Gastrocnemius medialis (tissue), 4 donors: ENCODE measurements around the gene NIFK. TPM values are rescaled to one million over a fixed set of nuclear protein-coding genes. Genes with fewer than 3 reads are reported as not detected.

Experiments used
- ATAC-seq, 2 donors: fragments of 150-250 bp; one replicate each; pipeline ENCODE4 v1.9.1; 2016
- DNase-seq, 2 donors: peaks; one replicate each; pipeline ENCODE4 v3.0.0-alpha.2; 2019
- H3K27ac ChIP-seq, 4 donors: fragments of 200-600 bp; sonication (generic); 1 replicate in 1 of 4; 2 replicates in 3 of 4; pipeline ENCODE4 v1.5.1; 2016 to 2018; ENCODE audit warnings: mild to moderate bottlenecking in 2 of 4, moderate library complexity in 1 of 4
- H3K27me3 ChIP-seq, 3 donors: fragments of 200-600 bp; sonication (generic) in 2 of 3; 1 replicate in 1 of 3; 2 replicates in 2 of 3; pipeline versions ENCODE4 v1.5.1 to v1.6.0; 2016 to 2019; ENCODE audit warnings: mild to moderate bottlenecking in 1 of 3, moderate library complexity in 1 of 3
- H3K36me3 ChIP-seq, 2 donors: fragments of 200-600 bp; sonication (generic) in 1 of 2; one replicate each; pipeline ENCODE4 v1.5.1; 2017 to 2018
- H3K4me1 ChIP-seq, 2 donors: fragments of 200-600 bp; sonication (generic) in 1 of 2; one replicate each; pipeline ENCODE4 v1.5.1; 2016 to 2017; ENCODE audit warnings: mild to moderate bottlenecking in 2 of 2
- H3K4me3 ChIP-seq, 4 donors: fragments of 200-600 bp; sonication (generic) in 3 of 4; 1 replicate in 1 of 4; 2 replicates in 3 of 4; pipeline ENCODE4 v1.5.1; 2016 to 2019; ENCODE audit warnings: mild to moderate bottlenecking in 2 of 4
- H3K9me3 ChIP-seq, 3 donors: fragments of 200-600 bp; sonication (generic) in 2 of 3; 1 replicate in 1 of 3; 2 replicates in 2 of 3; pipeline ENCODE4 v1.5.1; 2016 to 2019
- POLR2A ChIP-seq, 2 donors: fragments of 450-650 bp; IDR thresholded peaks; one replicate each; pipeline ENCODE4 v1.6.1; 2017; ENCODE audit warnings: antibody characterized with exemption in 2 of 2, mild to moderate bottlenecking in 2 of 2, moderate library complexity in 2 of 2
- in situ Hi-C, 4 donors: fragments of 200-750 bp; cut with MboI; loops; one replicate each; pipeline versions ENCODE4 v1.15.0 to v1.8.0; 2017; ENCODE audit warnings: low sequenced_read_pairs in 4 of 4
- intact Hi-C: fragments of 100-400 bp; cut with DNase I; formaldehyde crosslinking; loops from one replicate; pipeline ENCODE4 v1.15.1; 2023; ENCODE audit warnings: low total_unique reads
- total RNA-seq, 4 donors: library from RNA; depleted of rRNA; stranded (reverse); fragments of >200 nt; gene quantifications; one replicate each; pipeline versions ENCODE4 v1.1.0 to v1.2.3, GENCODE V29; 2016
- TF ChIP-seq, protein P1 (sequence below), 5 experiments: fragments of 450-650 bp in 3 of 5; fragments of 200-600 bp in 2 of 5; sonication (generic) in 2 of 5; IDR thresholded peaks in 4 of 5; conservative IDR thresholded peaks in 1 of 5; 1 replicate in 4 of 5; 2 replicates in 1 of 5; pipeline ENCODE4 v1.5.1; 2016 to 2019; ENCODE audit warnings: antibody characterized with exemption in 5 of 5, mild to moderate bottlenecking in 3 of 5, moderate library complexity in 3 of 5

Gene NIFK
- total RNA-seq, 4 donors from 2014 or later: 31.1 to 42.3 (median 37.3) TPM

DNA sequence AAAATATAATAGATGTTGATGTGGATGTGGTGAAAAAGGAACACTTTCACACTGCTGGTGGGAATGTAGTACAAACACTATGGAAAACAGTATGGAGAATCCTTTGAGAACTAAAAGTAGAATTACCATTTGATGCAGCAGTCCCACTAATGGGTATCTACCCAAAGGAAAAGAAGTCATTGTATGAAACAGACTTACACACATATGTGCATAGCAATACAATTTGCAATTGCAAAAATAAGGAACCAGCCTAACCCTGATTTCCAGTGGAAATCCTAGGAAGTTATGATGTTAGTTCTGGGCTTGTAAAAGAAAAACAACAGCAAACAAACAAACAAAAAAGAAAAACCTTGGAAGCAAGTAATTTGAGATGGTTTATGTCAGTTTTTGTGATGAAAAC, 58.8 kb downstream of the NIFK start:
- in situ Hi-C loops: no loop called here
- Histone ChIP-seq H3K4me1 (no peaks in the 10 kb centered on the region), H3K36me3 (no peaks in the 10 kb centered on the region), H3K27me3 (no peaks in the 10 kb centered on the region), H3K4me3 (no peak overlapping the region), H3K9me3 (peaks cover 0 to 6% (median 0%) of the 10 kb centered on the region in 3 donors), H3K27ac (no peak overlapping the region)
- TF ChIP-seq, protein P1, sequence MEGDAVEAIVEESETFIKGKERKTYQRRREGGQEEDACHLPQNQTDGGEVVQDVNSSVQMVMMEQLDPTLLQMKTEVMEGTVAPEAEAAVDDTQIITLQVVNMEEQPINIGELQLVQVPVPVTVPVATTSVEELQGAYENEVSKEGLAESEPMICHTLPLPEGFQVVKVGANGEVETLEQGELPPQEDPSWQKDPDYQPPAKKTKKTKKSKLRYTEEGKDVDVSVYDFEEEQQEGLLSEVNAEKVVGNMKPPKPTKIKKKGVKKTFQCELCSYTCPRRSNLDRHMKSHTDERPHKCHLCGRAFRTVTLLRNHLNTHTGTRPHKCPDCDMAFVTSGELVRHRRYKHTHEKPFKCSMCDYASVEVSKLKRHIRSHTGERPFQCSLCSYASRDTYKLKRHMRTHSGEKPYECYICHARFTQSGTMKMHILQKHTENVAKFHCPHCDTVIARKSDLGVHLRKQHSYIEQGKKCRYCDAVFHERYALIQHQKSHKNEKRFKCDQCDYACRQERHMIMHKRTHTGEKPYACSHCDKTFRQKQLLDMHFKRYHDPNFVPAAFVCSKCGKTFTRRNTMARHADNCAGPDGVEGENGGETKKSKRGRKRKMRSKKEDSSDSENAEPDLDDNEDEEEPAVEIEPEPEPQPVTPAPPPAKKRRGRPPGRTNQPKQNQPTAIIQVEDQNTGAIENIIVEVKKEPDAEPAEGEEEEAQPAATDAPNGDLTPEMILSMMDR (IDR thresholded peaks at IDR 0.05 in 4 of 5, conservative IDR thresholded peaks at IDR 0.05 in 1 of 5): no peak
- no peak for TF ChIP-seq POLR2A (IDR thresholded peaks at IDR 0.05)
- no peak for ATAC-seq
- DNase-seq: no peak
- intact Hi-C loops: no loop called here

Other genes starting within 250 kb of the NIFK start
- not detected for gene RNU4ATAC, start 206.0 kb downstream of the NIFK start, total RNA-seq
- 10 to 100 TPM; 50.1 to 73.9 (median 61.4) TPM for gene CLASP1, start 87.4 kb downstream of the NIFK start, total RNA-seq
- gene TSN, start 18.8 kb upstream of the NIFK start, total RNA-seq: 10 to 100 TPM; 31.8 to 49.3 (median 41.2) TPM